WTC11 (cell line): Measurements from ENCODE around the gene DESI1.

ENCODE experiments used
- E2F1 ChIP-seq: sonication (generic); formaldehyde crosslinking; IDR thresholded peaks from 2 replicates; pipeline ENCODE4 v1.8.0; 2022; ENCODE audit warnings: mild to moderate bottlenecking, missing genetic modification reagents
- SP1 ChIP-seq: sonication (generic); formaldehyde crosslinking; conservative IDR thresholded peaks from 2 replicates; pipeline ENCODE4 v1.8.1; 2022; ENCODE audit warnings: missing genetic modification reagents

GRCh38 chr22:41603873-41604332 is 16.9 kb downstream of the DESI1 start:
- no peak for TF ChIP-seq SP1
- no peak for TF ChIP-seq E2F1 (CRISPR knock-in tag)
